Subcutaneous adipose tissue (tissue), 4 donors: ENCODE results near the gene PKN3. TPM values are rescaled to one million over a fixed set of nuclear protein-coding genes. Genes with fewer than 3 reads are reported as not detected.

Experiments
- total RNA-seq, 4 donors: library from RNA; depleted of rRNA; stranded (reverse); fragments of >200 nt; gene quantifications; one replicate each; pipeline ENCODE4 v1.1.0, GENCODE V29; 2016
- TF ChIP-seq, protein P1 (sequence below): fragments of 450-650 bp; IDR thresholded peaks from one replicate; pipeline ENCODE4 v1.5.1; 2016; ENCODE audit warnings: low read depth, mild to moderate bottlenecking, control low read depth, antibody characterized with exemption, moderate library complexity

The PKN3 gene
- total RNA-seq, 4 donors from 2014 or later = 1.3 to 13.2 (median 4.7) TPM

DNA sequence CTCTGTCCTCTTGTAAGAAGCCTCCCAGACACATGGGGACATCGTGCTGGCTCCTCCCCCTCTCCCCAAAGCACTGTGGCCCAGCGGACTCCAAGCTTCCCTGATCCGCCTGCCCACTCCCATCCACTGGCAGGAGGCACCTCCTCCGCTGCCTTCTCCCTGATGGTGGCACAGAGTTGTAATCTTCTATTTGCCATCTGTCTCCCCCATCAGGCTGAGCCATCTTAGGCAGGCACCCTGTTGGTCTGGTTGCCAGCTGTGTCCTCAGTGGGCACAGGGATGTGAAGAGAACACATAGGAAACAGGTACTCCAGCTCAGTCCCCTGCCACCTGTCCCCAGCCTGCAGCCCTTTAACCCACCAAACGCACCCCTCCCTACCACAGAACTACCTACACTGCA lies 27.0 kb downstream of the PKN3 start:
- TF ChIP-seq, protein P1, sequence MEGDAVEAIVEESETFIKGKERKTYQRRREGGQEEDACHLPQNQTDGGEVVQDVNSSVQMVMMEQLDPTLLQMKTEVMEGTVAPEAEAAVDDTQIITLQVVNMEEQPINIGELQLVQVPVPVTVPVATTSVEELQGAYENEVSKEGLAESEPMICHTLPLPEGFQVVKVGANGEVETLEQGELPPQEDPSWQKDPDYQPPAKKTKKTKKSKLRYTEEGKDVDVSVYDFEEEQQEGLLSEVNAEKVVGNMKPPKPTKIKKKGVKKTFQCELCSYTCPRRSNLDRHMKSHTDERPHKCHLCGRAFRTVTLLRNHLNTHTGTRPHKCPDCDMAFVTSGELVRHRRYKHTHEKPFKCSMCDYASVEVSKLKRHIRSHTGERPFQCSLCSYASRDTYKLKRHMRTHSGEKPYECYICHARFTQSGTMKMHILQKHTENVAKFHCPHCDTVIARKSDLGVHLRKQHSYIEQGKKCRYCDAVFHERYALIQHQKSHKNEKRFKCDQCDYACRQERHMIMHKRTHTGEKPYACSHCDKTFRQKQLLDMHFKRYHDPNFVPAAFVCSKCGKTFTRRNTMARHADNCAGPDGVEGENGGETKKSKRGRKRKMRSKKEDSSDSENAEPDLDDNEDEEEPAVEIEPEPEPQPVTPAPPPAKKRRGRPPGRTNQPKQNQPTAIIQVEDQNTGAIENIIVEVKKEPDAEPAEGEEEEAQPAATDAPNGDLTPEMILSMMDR = no peak

DNA sequence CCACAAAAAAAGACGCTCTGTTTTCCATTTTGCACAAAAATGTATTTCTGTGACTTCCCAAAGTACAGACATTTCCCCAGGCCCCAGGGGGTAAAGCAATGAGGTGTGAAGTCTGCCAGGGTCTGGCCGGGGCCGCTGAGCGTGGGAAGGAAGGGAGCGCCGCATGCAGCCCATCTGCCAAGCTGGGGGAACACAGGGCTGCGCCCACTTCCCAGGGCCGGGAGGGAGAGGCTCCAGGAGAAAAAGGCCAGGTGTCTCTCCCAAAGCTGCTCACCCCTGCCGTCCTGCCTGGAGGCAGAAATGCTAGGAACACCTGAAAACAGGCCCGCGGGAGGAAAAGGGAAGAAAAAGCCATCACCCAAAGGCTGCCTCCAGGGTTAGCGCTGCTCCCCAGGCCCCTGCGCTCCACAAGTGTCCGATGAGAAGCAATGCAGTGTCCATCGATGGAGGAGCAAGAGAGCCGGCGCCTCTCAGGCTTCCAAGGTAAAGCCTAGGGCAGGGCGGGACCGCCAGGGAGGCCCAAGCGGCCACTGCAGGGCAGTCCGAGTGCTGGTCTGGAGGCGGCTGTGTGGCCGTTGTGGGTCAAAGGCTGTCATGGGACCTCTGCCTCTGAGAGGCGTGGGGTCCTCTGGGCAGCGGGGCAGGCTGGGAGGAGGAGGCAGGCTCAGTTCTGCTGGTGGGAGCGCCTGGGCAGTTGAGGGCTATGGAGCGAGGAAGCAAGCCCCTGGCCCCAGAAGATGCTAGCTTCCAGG lies 27.6 kb downstream of the PKN3 start:
- TF ChIP-seq, protein P1 = no peak

DNA sequence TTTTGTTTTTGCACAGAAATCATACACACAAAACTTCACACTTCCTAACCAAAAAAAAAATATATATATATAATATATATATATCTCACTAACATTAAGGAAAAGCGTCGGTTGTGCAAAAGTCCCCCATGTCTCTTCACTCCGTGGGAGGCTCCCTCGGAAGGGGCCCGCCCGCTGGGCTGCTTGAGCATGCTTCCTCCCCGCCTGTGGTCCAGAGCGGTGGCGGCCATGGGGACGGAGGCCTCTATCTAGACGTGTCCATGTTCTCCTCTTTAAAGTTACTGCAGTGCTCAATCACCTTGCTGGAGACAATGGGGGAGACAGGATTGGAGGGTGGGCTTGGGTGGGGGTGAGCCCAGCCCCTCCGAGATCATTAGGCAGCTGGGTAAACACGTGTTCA lies 28.8 kb downstream of the PKN3 start:
- TF ChIP-seq, protein P1 = no peak

DNA sequence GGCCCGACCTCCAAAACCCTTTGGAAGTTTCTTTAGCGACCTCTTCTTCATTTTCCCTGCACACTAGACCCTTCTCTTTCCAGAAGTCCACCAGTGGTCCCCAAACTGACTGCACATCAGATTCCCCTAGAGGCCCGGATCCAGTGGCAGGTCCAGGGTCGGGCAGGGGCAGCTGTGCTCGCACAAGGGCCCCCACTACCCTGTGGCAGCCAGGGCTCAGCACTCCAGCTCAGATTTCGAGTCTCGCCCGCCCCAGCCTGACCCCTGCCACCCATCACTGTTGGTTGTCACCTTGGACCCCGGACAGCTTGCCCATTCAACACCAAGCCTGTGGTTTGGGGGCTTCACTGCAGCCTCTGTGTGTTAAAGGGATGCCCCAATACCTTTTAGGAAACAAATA lies 29.4 kb downstream of the PKN3 start:
- TF ChIP-seq, protein P1 = no peak

DNA sequence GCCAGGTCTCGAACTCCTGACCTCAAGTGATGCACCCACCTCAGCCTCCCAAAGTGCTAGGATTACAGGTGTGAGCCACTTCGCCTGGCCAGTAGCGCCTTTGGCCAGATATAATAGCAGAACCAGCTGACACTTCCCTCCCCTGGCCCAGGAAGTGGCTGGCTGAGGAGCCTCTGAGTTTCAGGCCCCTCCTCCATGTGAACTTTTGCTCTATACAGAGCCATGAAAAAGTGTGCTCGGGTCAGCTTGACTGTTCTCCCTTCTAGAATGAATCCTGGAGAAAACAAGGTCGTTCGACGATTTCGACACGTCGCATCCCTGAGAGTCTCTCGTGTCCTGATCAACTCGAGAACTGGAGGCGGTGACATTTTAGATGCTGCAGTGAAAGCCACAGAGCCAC lies 30.3 kb downstream of the PKN3 start:
- TF ChIP-seq, protein P1 = no peak

DNA sequence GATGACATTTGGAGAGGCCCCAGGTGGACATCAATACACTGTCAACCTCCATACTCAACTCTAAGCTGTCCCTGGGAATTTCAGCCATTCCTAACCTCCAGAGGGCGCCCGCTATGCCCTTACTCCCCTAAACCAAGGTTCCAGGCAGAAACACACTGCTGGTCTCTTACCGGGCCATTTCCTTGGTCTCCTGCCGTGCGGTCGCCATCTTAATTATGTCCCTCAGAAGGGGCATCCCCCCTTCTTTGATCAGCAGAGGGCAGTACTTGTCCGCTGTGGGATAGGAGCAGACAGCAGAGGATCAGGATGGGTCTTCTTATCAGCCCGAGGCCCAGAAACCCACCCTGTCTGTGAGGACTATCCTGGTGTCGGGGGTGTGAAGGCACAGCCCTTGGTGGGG lies 31.0 kb downstream of the PKN3 start:
- TF ChIP-seq, protein P1 = no peak

DNA sequence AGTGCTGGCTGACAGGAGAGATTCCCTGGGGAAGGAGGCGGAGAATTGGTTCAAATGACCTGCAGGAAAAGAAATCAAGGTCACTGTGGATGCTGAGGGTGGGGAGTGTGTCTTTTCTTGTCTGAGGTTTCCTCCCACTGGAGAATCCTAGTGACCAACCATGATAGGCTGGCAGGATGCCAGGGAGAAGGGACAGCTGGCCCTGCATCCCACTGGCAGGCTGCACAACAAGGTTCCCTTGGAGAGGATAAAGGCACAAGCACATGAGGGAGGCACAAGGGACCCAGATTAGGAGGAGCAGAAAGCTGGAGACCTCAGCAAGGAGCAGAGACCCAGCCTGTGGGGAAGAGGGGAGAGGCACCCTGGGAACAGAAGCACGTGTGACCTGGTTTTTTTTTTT lies 33.1 kb downstream of the PKN3 start:
- TF ChIP-seq, protein P1 = no peak
